Mesothelial cell of epicardium (in vitro differentiated cells): ENCODE data around the gene TRIM37. TPM values are rescaled to one million over a fixed set of nuclear protein-coding genes. Genes with fewer than 3 reads are reported as not detected.

Experiments
- DNase-seq, 2 experiments: peaks; one replicate each; pipeline ENCODE4 v3.0.0; 2021; ENCODE audit warnings: low spot score in 2 of 2; ENCODE audit not compliant: unreplicated experiment in 2 of 2
- H3K27ac Mint-ChIP-seq: 2 replicates; pipeline ENCODE4 v1.8.0; 2021; ENCODE audit warnings: mixed read lengths
- H3K27me3 Mint-ChIP-seq: 2 replicates; pipeline ENCODE4 v1.8.0; 2021; ENCODE audit warnings: low read depth, mixed read lengths
- H3K36me3 Mint-ChIP-seq: 2 replicates; pipeline ENCODE4 v1.8.0; 2021; ENCODE audit warnings: mixed read lengths
- H3K4me1 Mint-ChIP-seq: 2 replicates; pipeline ENCODE4 v1.8.0; 2021; ENCODE audit warnings: mixed read lengths
- H3K4me3 Mint-ChIP-seq: 2 replicates; pipeline ENCODE4 v1.8.0; 2021; ENCODE audit warnings: mild to moderate bottlenecking, moderate library complexity, mixed read lengths
- H3K9me3 Mint-ChIP-seq: 2 replicates; pipeline ENCODE4 v1.8.0; 2021; ENCODE audit warnings: mixed read lengths
- CTCF ChIP-seq: fragments of 200-600 bp; sonication (generic); IDR thresholded peaks from one replicate; pipeline ENCODE4 v1.5.0; 2021; ENCODE audit warnings: antibody characterized with exemption; ENCODE audit not compliant: unreplicated experiment
- total RNA-seq: library from RNA; stranded (reverse); gene quantifications from 3 replicates; pipeline ENCODE4 v1.2.1, GENCODE V29; 2021

TRIM37 gene
- total RNA-seq, 1 donor from 2014 or later: 23.0 TPM

GRCh38 chr17:58991718-58992331 lies 114.9 kb downstream of the TRIM37 start:
- Mint-ChIP-seq H3K9me3 (peaks cover 4% of the 10 kb centered on the region), H3K27me3 (no peaks in the 10 kb centered on the region), H3K4me1 (peaks cover 3% of the 10 kb centered on the region), H3K36me3 (peaks cover 13% of the 10 kb centered on the region), H3K4me3 (no peak overlapping the region), H3K27ac (no peak overlapping the region)
- no peak for TF ChIP-seq CTCF
- DNase-seq: no peak

GRCh38 chr17:58989629-58990028 lies 117.1 kb downstream of the TRIM37 start:
- no peak for DNase-seq
- Mint-ChIP-seq H3K27ac (no peak overlapping the region), H3K9me3 (peaks cover 4% of the 10 kb centered on the region), H3K27me3 (no peaks in the 10 kb centered on the region), H3K4me3 (no peak overlapping the region), H3K4me1 (peaks cover 3% of the 10 kb centered on the region), H3K36me3 (peaks cover 13% of the 10 kb centered on the region)
- TF ChIP-seq CTCF: no peak

GRCh38 chr17:58985971-58986370 lies 120.7 kb downstream of the TRIM37 start:
- DNase-seq: no peak
- no peak for TF ChIP-seq CTCF

GRCh38 chr17:58985367-58985766 lies 121.3 kb downstream of the TRIM37 start:
- Mint-ChIP-seq H3K4me1 (no peaks in the 10 kb centered on the region), H3K4me3 (no peak overlapping the region), H3K9me3 (peaks cover 4% of the 10 kb centered on the region), H3K27me3 (no peaks in the 10 kb centered on the region), H3K36me3 (peaks cover 5% of the 10 kb centered on the region), H3K27ac (no peak overlapping the region)
- no peak for DNase-seq
- no peak for TF ChIP-seq CTCF

More at GRCh38 chr17:58985971-58986370, 120.7 kb downstream of the TRIM37 start:
- H3K27ac Mint-ChIP-seq: no peak overlapping the region
- H3K9me3 Mint-ChIP-seq: peaks cover 4% of the 10 kb centered on the region
- no peak overlapping the region for H3K4me3 Mint-ChIP-seq
- no peaks in the 10 kb centered on the region for H3K4me1 Mint-ChIP-seq
- peaks cover 5% of the 10 kb centered on the region for H3K36me3 Mint-ChIP-seq
- H3K27me3 Mint-ChIP-seq: no peaks in the 10 kb centered on the region

- H3K4me1 Mint-ChIP-seq: no peaks in the 10 kb centered on the region
- H3K4me3 Mint-ChIP-seq: no peak overlapping the region
- no peaks in the 10 kb centered on the region for H3K27me3 Mint-ChIP-seq
- H3K36me3 Mint-ChIP-seq: no peaks in the 10 kb centered on the region
- TF ChIP-seq CTCF: no peak
- no peak for DNase-seq
- no peaks in the 10 kb centered on the region for H3K9me3 Mint-ChIP-seq
- no peak overlapping the region for H3K27ac Mint-ChIP-seq
Observed at GRCh38 chr17:58982626-58983025, 124.1 kb downstream of the TRIM37 start.
